Measurements from ENCODE around the gene TMEFF2. TPM values are rescaled to one million over a fixed set of nuclear protein-coding genes. Genes with fewer than 3 reads are reported as not detected.

Gene TMEFF2
- total RNA-seq, 4 donors from 2014 or later, result 0.27 to 0.32 TPM; not detected in 2

DNA sequence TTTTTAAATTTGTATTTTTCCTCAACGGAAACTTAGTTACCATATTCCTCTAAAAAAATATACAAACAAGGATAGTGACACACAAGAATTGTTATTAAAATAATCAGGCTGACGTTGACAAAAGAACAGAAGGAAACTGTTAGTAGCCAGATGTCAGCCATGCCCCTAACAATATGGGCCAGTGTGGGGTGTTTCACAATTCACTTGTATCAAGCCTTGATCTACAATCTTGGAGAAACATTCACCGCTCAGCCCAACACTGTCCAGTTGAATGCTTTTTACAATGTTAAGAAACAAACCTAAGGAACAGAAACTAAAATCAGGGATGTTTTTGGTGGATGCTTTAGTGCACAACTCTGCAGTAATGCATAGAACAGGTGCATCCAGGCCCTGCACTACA, 44.6 kb downstream of the TMEFF2 start:
- no peak overlapping the region for H3K27ac ChIP-seq
- no peaks in the 10 kb centered on the region for H3K36me3 ChIP-seq
- intact Hi-C loops (cut with DNase I; ENCODE audit: low total_unique reads), result no loop called here
- H3K9me3 ChIP-seq, result no peaks in the 10 kb centered on the region
- no peak overlapping the region for H3K4me3 ChIP-seq
- H3K27me3 ChIP-seq, result no peaks in the 10 kb centered on the region
- TF ChIP-seq POLR2A (IDR thresholded peaks at IDR 0.05), result no peak
- no peak for TF ChIP-seq EP300 (IDR thresholded peaks at IDR 0.05; ENCODE audit: low read depth)
- TF ChIP-seq, protein P1, sequence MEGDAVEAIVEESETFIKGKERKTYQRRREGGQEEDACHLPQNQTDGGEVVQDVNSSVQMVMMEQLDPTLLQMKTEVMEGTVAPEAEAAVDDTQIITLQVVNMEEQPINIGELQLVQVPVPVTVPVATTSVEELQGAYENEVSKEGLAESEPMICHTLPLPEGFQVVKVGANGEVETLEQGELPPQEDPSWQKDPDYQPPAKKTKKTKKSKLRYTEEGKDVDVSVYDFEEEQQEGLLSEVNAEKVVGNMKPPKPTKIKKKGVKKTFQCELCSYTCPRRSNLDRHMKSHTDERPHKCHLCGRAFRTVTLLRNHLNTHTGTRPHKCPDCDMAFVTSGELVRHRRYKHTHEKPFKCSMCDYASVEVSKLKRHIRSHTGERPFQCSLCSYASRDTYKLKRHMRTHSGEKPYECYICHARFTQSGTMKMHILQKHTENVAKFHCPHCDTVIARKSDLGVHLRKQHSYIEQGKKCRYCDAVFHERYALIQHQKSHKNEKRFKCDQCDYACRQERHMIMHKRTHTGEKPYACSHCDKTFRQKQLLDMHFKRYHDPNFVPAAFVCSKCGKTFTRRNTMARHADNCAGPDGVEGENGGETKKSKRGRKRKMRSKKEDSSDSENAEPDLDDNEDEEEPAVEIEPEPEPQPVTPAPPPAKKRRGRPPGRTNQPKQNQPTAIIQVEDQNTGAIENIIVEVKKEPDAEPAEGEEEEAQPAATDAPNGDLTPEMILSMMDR (IDR thresholded peaks at IDR 0.05), result no peak
- TF ChIP-seq POLR2AphosphoS5 (IDR thresholded peaks at IDR 0.05), result no peak
- H3K4me1 ChIP-seq, result peaks cover 0 to 11% (median 2%) of the 10 kb centered on the region in 4 donors
- 68 to 80% methylated on average over 2 to 3 of the region's 3 CpGs for WGBS, 2 donors (ENCODE audit: low coverage in 1 of 2)
- no peak for DNase-seq
- in situ Hi-C loops (cut with MboI; ENCODE audit: low pct_ligation_motif_present in 1 of 4, low pct_unique_long_range_greater_than_20kb in 1 of 4, low sequenced_read_pairs in 3 of 4), result loop anchor here in 1 of 4 donors (25.0 kb wide), 1 partner anchor 588 kb away; no protein-coding TSS in a partner anchor

DNA sequence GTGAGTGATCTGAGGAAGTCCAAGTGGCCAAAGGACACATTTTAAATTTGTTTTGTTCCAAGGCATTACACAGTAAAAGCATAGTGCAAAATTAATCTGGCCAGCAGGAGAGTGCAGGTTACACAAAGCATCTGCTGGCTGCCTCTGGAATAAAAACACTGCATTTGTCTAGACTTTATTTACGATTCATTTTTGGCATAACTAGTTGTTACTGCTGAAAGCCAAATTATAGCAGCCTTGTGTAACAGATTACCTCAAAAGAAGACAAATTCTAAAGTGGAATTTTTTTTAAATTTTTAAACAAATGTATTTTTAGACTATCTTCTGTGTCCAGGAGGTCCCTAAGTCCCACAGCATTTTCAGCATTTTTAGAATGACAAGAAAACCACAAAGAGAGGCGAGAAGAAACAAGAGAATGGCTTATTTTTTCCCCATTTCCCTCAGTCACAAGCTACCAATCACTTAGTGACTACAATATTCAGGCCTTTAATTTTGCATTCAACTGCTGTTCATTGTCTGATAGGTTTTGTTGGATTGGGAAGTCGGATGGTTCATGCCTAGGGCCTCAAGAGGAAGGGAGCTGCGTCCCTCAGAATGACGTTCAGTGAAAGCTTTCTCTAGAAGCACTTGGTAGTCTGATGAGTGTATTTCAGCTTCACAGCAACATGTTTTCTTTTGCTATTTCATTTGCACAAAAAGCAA, 46.0 kb downstream of the TMEFF2 start:
- peak overlapping the region in 2 of 4 donors; percentile 11 to 17 for H3K27ac ChIP-seq
- in situ Hi-C loops (cut with MboI; ENCODE audit: low pct_ligation_motif_present in 1 of 4, low pct_unique_long_range_greater_than_20kb in 1 of 4, low sequenced_read_pairs in 3 of 4), result no loop called here

DNA sequence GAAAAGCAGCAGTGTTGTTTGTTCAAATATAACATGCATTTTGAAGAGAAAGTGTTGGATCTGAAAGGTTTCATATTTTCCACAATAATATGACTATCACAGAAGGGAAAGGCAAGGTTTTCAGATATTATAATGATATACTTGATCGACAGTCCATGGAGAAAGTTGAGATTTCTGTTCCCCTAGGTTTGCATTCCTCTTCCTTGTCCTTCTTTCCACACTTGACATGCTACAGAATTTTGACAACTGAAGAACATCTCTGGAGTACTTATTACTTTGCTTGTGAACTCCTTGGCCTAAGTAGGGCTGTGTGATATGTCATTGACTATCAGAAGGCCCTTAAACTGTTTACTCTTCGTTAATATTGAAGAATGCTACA, 46.5 kb downstream of the TMEFF2 start:
- in situ Hi-C loops (cut with MboI; ENCODE audit: low pct_ligation_motif_present in 1 of 4, low pct_unique_long_range_greater_than_20kb in 1 of 4, low sequenced_read_pairs in 3 of 4), result no loop called here
- peak overlapping the region in 1 of 4 donors; percentile 11 for H3K27ac ChIP-seq
- no peaks in the 10 kb centered on the region for H3K9me3 ChIP-seq
- intact Hi-C loops (cut with DNase I; ENCODE audit: low total_unique reads), result no loop called here
- no peaks in the 10 kb centered on the region for H3K36me3 ChIP-seq
- DNase-seq, result no peak
- whole genome bisulfite sequencing, 2 donors (ENCODE audit: low coverage in 1 of 2), result 64 to 78% methylated on average over 2 of the region's 2 CpGs
- TF ChIP-seq POLR2A (IDR thresholded peaks at IDR 0.05) (no peak), EP300 (IDR thresholded peaks at IDR 0.05; ENCODE audit: low read depth) (no peak), POLR2AphosphoS5 (IDR thresholded peaks at IDR 0.05) (no peak)
- TF ChIP-seq, protein P1 (IDR thresholded peaks at IDR 0.05), result no peak
- no peaks in the 10 kb centered on the region for H3K27me3 ChIP-seq
- H3K4me3 ChIP-seq, result no peak overlapping the region
- H3K4me1 ChIP-seq, result peaks cover 0 to 11% (median 2%) of the 10 kb centered on the region in 4 donors

More for the DNA sequence above, 46.0 kb downstream of the TMEFF2 start:
- no peaks in the 10 kb centered on the region for H3K9me3 ChIP-seq
- 58 to 69% methylated on average over 5 of the region's 5 CpGs for WGBS, 2 donors (ENCODE audit: low coverage in 1 of 2)
- intact Hi-C loops (cut with DNase I; ENCODE audit: low total_unique reads), result no loop called here
- no peak for DNase-seq
- TF ChIP-seq POLR2AphosphoS5 (IDR thresholded peaks at IDR 0.05), result no peak
- TF ChIP-seq, protein P1 (IDR thresholded peaks at IDR 0.05), result peak in 2 of 5 experiments; percentile 19 to 20
- no peaks in the 10 kb centered on the region for H3K27me3 ChIP-seq
- no peaks in the 10 kb centered on the region for H3K36me3 ChIP-seq
- peaks cover 0 to 11% (median 2%) of the 10 kb centered on the region in 4 donors for H3K4me1 ChIP-seq
- H3K4me3 ChIP-seq, result no peak overlapping the region

DNA sequence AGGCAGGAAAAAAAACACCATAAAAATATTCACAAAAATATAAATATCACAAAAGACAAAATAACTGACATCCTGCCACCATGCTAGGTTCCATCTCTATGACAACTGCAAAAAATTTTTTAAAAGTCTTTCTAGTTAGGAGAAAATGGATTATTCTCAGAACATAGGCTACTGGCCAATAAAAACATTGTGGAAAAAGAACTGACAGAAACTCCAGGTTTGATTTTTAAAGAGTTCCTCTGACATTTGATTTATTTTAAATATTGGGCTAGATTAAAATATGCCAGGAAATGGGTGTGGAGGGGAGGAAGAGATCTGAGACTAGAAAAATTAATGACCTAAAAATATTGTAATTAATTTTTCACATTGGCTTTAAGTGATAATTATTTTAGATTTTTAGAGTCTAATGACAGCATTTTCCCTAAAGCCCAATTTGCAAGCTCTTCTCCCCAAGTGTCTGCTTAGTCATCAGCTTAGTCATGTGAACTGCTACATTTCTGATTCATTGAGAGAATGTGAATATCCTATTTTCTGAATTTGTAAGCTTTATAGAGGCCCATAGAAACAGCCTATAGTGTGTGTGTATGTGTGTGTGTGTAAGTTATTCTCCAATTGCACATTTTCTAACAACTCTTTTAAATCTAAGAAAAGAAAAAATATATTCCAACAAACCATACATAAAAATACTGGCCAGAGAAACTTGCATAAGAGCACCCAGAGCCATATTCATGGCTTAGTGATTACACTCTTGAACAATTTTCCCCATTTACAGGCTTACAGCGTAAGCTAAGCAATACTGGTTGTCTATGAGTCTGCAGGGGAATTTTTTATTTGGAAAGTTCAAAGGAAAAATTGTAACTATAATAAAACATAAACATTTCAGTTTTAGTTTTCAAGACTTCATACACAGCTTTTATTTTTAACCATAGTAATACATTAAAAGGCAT, 48.4 kb downstream of the TMEFF2 start:
- Histone ChIP-seq H3K4me1 (peaks cover 0 to 11% (median 2%) of the 10 kb centered on the region in 4 donors), H3K9me3 (no peaks in the 10 kb centered on the region), H3K36me3 (no peaks in the 10 kb centered on the region), H3K4me3 (no peak overlapping the region), H3K27me3 (no peaks in the 10 kb centered on the region), H3K27ac (no peak overlapping the region)
- no peak for DNase-seq
- WGBS, 2 donors (ENCODE audit: low coverage in 1 of 2), result 62 to 66% methylated on average over 1 of the region's 1 CpG
- TF ChIP-seq POLR2AphosphoS5 (IDR thresholded peaks at IDR 0.05) (no peak), EP300 (IDR thresholded peaks at IDR 0.05; ENCODE audit: low read depth) (no peak), POLR2A (IDR thresholded peaks at IDR 0.05) (no peak)
- TF ChIP-seq, protein P1 (IDR thresholded peaks at IDR 0.05), result no peak
- intact Hi-C loops (cut with DNase I; ENCODE audit: low total_unique reads) (no loop called here), in situ Hi-C loops (cut with MboI; ENCODE audit: low pct_ligation_motif_present in 1 of 4, low pct_unique_long_range_greater_than_20kb in 1 of 4, low sequenced_read_pairs in 3 of 4) (no loop called here)
